Erythroblast (primary cell): ENCODE data around the gene ROPN1L.

Experiments
- DNase-seq, 2 experiments: peaks; one replicate each; lab custom pipeline; 2025; lab: John Stamatoyannopoulos, UW
- GATA1 ChIP-seq: IDR thresholded peaks from 2 replicates; pipeline ENCODE4 v1.6.1; 2011; ENCODE audit warnings: low read depth, mild to moderate bottlenecking, control low read depth, low read length, moderate library complexity
- POLR2A ChIP-seq: IDR thresholded peaks from 2 replicates; pipeline ENCODE4 v1.6.1; 2011; ENCODE audit warnings: mild to moderate bottlenecking, low read length

ROPN1L gene

DNA sequence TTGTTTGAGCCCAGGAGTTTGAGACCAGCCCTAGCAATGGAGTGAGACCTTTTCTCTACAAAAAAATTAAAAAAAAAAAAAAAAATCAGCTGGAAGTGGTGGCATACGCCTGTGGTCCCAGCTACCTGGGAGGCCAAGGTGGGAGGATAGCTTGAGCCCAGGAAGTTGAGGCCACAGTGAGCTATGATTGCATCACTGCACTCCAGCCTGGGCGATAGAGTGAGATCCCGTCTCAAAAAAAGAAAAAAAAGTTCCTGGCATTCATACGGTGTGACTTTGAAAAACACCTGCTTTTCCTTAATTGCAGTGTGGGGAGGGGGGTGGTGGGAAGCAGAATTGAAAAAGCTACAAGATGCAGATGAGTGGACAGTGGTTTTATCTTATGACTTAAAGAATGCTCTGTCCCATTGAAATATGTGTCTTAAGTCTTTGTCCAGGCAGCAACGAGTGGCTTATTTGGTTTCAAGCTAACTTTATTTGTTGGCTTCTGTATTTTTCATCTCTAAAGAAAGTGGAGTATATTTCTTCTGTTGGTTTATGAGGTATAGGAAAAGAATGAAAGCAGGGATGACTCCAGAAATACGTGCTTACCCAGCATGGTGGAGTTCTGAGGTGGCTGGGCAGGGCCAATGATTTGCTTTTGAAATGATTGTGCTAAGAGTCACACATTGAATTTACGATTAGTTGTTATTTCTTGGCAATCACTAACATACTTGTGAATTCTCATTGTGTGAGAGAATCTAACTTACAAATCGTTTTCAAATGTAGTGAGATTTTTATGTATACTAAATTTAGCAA lies 27.8 kb downstream of the ROPN1L start:
- TF ChIP-seq GATA1 (no peak), POLR2A (no peak)
- no peak for DNase-seq

DNA sequence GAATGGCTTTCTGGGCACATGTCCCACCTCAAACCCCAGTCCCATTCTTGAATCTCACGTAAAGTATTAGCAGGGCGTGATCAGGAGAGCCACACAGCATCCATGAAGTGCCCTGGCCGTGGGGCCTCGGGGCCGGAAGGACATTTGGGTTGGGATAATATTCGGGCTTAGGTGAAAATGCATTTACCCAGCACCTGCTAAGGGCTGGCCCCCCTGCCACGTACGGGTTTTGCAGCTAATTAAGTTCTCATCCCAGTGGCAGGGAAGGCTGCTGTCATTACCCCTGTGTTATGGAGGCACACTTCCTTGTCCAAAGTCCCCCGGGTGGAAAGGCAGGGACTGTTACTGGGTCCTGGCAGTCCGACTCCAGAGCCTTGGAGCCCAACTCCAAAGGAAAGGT lies 29.0 kb downstream of the ROPN1L start:
- TF ChIP-seq POLR2A (no peak), GATA1 (no peak)

DNA sequence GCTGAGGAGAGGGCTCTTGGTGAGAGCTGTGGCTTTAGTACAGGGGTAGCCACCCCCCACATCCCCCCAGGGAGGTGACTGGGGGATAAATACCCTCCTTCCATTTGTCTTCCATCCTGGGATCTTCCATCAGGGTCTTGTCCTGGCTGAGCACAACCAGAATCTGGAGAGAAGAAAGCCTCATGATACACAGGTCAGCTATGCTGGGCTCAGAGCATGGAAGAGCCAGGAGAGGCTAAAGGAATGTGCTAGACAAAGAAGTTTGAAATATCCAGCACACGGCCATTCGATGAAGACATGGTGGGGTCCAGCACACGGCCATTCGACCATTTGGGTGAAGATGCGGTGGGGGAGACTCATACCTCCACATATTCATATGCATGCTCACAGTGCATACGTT lies 30.0 kb downstream of the ROPN1L start:
- no peak for TF ChIP-seq GATA1
- DNase-seq, result no peak

More for the DNA sequence above, 29.0 kb downstream of the ROPN1L start:
- no peak for DNase-seq

DNA sequence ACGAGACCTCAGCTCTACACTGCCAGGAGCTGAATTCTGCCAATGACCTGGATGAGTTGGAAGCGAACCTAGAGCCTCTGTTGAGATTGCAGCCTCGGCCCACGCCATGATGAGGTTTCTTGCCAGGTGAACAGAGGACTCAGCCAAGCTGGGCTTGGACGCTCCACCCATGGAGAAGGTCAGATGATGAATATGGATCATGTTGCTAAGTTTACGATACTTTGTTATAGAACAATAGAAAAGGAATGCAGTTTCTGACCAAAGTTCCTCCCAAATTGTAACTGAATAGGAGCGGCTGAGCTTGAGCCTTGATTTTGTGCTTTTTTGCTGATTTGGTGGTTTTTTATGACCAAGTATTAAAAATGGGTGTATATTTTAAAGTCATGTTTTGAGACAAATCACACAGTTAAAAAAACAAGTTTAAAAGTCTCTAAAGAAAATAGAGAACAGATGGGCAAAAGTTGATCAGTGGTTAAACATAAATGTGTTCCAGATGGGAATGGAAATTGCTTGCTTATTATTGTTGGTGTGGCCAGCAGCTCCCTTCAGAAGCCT lies 32.9 kb downstream of the ROPN1L start:
- TF ChIP-seq GATA1, result no peak
- TF ChIP-seq POLR2A, result no peak
- DNase-seq, result no peak

DNA sequence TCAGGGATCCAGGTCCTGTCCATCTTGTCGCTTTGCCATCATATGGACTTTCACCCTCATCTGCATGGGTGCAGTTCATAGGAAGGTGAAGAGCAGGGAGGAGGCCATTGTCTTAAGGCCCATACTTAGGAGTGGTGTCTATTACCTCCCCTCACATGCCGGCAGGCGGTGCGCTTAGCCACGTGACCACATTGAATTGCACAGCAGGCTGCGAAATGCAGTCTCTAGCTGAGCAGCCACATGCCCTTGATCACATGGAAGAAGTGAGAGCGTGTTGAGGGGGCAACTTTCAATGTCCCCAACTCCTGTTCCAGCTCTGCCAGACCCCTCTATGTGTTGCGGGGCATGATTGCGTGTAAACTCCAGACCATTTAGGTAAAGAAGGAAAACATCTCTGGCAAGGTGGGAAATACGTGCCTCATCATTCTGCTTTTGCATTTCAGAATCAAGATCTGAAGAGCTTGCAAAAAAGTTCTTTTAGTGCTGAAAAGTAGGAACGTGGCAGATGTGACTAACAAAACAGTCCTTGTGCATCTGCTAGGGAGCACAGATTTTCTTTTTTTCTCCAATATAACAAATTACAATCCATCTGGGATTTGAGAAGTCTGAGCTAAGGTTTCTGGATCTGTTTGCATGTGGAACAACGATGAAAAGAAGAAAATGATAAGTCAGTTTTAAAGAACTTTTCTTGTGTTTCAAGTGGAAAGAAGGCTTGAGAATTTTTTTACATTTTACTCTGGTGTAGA lies 34.4 kb downstream of the ROPN1L start:
- no peak for DNase-seq
- TF ChIP-seq POLR2A, result no peak
- TF ChIP-seq GATA1, result no peak

DNA sequence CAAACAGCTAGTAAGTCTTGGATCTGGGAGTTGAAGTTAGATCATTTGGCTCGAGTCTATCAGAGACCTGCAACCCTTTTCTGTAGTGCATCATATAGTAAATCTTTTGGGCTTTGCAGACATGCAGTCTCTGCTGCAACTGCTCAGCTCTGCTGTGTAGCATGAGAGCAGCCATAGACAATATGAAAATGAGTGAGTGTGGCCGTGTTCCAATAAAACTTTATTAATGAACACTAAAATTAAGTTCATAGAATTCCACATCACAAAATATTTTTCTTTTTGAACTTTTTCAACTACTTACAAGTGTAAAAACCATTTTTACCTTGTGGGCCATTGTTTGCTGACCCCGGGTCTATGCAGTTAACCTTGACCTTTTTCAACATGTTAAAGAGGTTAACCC lies 35.2 kb downstream of the ROPN1L start:
- TF ChIP-seq POLR2A (no peak), GATA1 (no peak)
- no peak for DNase-seq

DNA sequence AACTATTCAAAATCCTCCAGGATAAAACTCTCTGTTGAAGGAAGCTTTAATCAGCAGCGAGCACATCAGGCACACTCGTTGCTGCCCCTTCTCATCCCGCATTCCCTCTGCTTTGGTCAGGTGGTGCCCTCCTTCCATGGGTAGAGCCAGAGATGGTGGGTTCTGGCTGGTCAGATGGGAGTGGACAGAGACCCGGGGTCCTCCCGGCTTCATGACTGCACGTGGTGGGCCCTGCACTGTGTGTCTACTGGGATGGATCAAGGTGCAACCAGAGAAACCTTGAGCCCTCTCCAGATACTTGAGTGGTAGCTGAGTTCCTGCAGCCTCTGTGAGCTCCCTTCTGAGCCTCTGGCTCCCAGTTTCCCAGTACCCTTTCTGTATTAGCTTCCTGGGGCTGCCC lies 36.3 kb downstream of the ROPN1L start:
- no peak for DNase-seq
- TF ChIP-seq POLR2A (no peak), GATA1 (no peak)

DNA sequence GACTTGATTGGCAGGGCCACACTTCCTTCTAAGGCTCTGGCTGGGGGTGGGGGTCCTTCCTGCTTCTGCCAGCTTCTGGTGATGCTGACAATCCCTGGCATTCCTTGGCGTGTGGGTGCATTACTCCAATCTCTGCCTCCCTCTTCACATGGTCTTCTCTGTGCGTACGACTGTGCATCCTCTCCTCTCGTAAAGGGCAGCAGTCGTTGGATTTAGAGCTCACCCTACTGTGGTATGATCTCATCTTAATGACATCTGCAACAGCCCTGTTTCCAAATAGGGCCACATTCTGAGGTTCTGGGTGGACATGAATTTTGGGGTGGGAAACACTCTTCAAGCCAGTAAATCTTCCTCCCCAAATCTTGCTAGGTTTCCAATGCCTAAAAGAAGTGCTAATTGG lies 36.8 kb downstream of the ROPN1L start:
- no peak for DNase-seq
- no peak for TF ChIP-seq GATA1
- TF ChIP-seq POLR2A, result no peak

DNA sequence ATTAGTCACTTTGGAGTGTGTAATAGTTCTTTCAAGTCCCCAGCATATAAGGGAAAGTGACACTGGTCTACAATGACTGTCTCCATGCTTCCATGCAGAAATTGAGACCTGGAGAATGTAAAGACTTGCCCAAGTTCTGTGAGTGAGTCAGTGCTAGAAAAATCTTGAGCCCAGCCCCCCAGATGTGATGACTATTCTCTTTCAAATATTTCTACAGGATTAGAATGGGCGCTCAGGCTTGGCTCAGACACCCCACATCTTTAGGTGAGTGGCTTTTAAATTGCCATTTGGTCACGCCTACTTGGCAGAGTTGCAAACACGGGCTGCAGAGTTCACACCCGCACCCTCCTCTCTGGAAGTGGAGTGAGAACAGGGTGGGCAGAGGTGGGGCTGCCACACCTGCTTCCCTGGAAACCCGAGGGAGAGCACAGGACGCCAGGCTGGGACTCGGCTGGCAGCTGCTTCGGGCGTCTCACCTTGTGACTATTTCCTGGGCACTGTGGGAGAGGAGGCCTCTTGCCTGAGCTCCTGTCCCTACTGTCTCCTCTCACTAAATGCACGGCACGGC lies 37.6 kb downstream of the ROPN1L start:
- TF ChIP-seq POLR2A (no peak), GATA1 (no peak)
- DNase-seq, result no peak

DNA sequence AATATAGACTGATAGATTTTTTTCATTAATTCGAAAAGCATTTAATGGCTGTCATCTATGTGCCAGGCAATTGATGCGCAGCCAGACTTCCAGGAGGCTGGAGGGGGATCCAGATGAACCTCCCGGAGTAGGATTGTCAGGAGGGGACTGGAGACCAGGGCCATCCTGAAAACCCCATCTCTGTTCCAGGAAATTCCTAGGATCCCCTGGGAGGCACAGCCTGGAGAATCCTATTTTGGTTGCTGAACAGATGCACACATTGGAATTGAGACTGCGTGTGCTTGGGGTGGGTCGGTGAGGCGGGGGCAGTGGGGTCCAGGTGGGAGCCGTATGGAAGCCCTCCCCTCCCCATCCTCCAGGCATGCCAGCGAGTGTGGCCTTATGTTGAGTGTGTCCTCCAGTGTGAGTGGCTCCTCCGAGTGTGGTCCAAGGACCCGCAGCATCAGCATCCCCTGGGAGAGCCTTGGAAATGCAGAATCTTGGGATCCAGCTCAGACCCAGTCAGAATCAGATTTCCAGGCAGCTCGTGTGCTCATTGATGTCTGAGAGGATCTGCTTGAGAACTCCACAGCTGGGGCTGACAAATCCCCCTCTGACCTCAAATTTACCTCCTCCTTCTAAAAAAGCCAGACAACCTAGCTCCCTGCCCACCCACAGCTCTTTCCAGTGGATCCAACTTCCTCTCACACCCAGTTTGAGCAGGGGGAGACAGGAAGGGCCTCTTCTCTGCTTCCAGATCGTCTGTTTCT lies 38.7 kb downstream of the ROPN1L start:
- TF ChIP-seq GATA1 (no peak), POLR2A (no peak)
- DNase-seq, result no peak

DNA sequence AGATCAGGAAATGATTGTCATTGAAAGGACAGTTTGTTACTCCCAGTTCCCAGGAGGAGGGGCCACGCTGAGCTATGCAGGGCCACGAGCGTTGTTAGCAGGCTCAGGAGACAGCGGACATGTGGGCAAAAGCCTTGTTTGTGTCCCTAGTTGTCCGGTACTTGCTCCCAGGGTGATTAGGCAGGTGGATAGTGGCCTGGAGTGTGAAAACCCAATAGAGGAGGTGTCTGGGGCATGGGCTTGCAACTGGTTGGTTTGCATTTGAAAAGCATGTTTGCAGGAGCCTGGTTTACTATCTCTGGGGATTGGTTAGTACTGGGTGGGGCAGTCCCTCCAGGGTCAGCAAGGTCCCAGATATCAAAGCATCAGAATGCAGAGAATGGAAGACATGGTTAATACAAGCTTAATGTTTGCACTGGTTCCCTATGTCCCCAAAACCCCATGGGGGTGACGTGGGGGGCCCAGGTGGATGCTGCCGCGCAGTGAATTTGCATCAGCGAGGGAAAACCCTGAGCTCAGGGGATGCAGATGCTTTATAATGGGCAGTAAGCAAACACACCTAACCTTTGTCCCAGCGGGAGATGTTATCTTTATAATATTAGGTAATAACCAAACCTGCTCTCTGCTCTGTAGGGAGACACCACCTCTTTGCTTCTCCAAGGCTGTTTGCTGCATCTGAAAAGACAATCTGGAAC lies 39.7 kb downstream of the ROPN1L start:
- no peak for TF ChIP-seq POLR2A
- no peak for TF ChIP-seq GATA1
- DNase-seq, result no peak

DNA sequence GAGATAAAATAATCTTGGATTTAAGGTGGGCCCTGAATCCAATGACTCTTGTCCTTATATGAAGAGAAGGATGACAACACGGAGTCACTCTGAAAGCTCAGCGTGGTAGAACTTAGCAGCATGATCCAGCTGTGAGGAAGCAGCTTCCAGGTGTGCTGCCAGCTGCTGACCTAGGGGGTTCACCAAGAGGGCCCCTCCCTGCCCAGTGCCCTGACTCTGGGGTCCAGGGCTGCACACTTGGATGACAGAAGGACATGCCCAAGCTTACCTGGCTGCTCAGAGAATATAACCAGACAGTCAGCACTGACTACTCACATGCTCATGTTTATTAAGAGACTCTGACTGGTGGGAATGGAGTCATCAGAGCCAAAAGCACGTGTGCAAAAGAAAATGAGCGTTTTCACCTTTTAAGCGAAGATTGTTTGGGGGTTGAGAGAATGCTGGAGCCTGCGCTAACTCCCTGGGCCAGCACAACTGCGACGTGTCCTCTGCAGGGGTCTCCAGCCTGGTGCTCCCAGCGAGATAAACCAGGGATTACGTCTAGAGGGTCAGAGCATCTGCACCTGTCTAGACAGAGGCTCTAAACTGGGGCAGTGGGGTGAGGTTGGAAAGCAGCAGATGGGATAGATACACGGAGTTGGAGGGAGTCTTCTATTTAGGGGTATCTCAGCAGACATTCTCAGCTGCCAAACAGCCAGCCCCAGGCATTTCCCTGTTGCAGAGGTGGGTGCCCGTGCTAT lies 41.3 kb downstream of the ROPN1L start:
- TF ChIP-seq POLR2A, result no peak
- no peak for DNase-seq
